GM12878 (cell line): ENCODE results near the gene CCDC110. TPM values are rescaled to one million over a fixed set of nuclear protein-coding genes. Genes with fewer than 3 reads are reported as not detected.

ENCODE experiments used
- CHD4 ChIP-seq: fragments of 200-600 bp; sonication (generic); IDR thresholded peaks from 2 replicates; pipeline ENCODE4 v1.6.1; 2016; ENCODE audit warnings: mild to moderate bottlenecking
- CREM ChIP-seq: IDR thresholded peaks from 2 replicates; pipeline ENCODE4 v1.6.1; 2014; ENCODE audit warnings: antibody characterized with exemption, low read depth
- E2F8 ChIP-seq: fragments of 450-650 bp; IDR thresholded peaks from 2 replicates; pipeline ENCODE4 v1.6.1; 2018; ENCODE audit warnings: mild to moderate bottlenecking, low read depth, moderate library complexity; ENCODE audit not compliant: partially characterized antibody
- KLF5 ChIP-seq: fragments of 450-650 bp; IDR thresholded peaks from 2 replicates; pipeline ENCODE4 v1.6.1; 2014; ENCODE audit warnings: mild to moderate bottlenecking; ENCODE audit not compliant: partially characterized antibody
- NFIC ChIP-seq: IDR thresholded peaks from 2 replicates; pipeline ENCODE4 v1.6.1; 2012; ENCODE audit warnings: low read depth, mild to moderate bottlenecking, inconsistent platforms, low read length, moderate library complexity
- PAX5 ChIP-seq: IDR thresholded peaks from 2 replicates; pipeline ENCODE4 v1.6.1; 2011; ENCODE audit warnings: low read depth, low read length, borderline replicate concordance
- RAD51 ChIP-seq: fragments of 450-650 bp; IDR thresholded peaks from 2 replicates; pipeline ENCODE4 v1.6.1; 2016; ENCODE audit warnings: moderate library complexity, mild to moderate bottlenecking, inconsistent platforms
- RB1 ChIP-seq: fragments of 450-650 bp; formaldehyde crosslinking; IDR thresholded peaks from 2 replicates; pipeline ENCODE4 v1.6.1; 2017; ENCODE audit warnings: mild to moderate bottlenecking, borderline replicate concordance
- SKIL ChIP-seq: fragments of 450-650 bp; IDR thresholded peaks from 2 replicates; pipeline ENCODE4 v1.6.1; 2017; ENCODE audit warnings: mild to moderate bottlenecking, low read depth, inconsistent platforms; ENCODE audit not compliant: poor library complexity, severe bottlenecking
- SMAD1 ChIP-seq: fragments of 450-650 bp; IDR thresholded peaks from 2 replicates; pipeline ENCODE4 v1.6.1; 2018; ENCODE audit warnings: mild to moderate bottlenecking, low read depth; ENCODE audit not compliant: partially characterized antibody
- TARDBP ChIP-seq: IDR thresholded peaks from 2 replicates; pipeline ENCODE4 v1.6.1; 2016; ENCODE audit warnings: borderline replicate concordance
- TBL1XR1 ChIP-seq: IDR thresholded peaks from 2 replicates; pipeline ENCODE4 v1.6.1; 2012; ENCODE audit warnings: low read depth, low read length, improper control_type of control experiment
- USF2 ChIP-seq: IDR thresholded peaks from 2 replicates; pipeline ENCODE4 v1.6.1; 2011; ENCODE audit warnings: low read depth, low read length, improper control_type of control experiment, borderline replicate concordance
- YBX1 ChIP-seq: fragments of 450-650 bp; IDR thresholded peaks from 2 replicates; pipeline ENCODE4 v1.6.1; 2016; ENCODE audit warnings: antibody characterized with exemption
- ZBTB11 ChIP-seq: fragments of 450-650 bp; formaldehyde crosslinking; IDR thresholded peaks from 2 replicates; pipeline ENCODE4 v1.5.0; 2022; ENCODE audit warnings: mild to moderate bottlenecking, missing genetic modification characterization
- ZNF687 ChIP-seq: fragments of 450-650 bp; IDR thresholded peaks from 2 replicates; pipeline ENCODE4 v1.6.1; 2017; ENCODE audit warnings: mild to moderate bottlenecking, moderate library complexity
- polyA plus RNA-seq, 11 experiments: library from polyadenylated mRNA; depleted of rRNA in 4 of 11; unstranded in 6 of 11; stranded (reverse) in 5 of 11; fragments of >200 nt; fragmentation: Nextera tagmentation in 4 of 11; fragmentation: Illumina TruSeq in 1 of 11; extraction: Ambion mirVana in 4 of 11; extraction: Trizol in 1 of 11; gene quantifications; 1 replicate in 1 of 11; 2 replicates in 10 of 11; pipeline versions ENCODE4 v1.2.1 to v1.2.3, GENCODE V29; 2011 to 2016; ENCODE audit warnings: inconsistent platforms in 2 of 11, missing spikeins in 2 of 11, low read depth in 1 of 11
- total RNA-seq, 4 experiments: library from RNA; depleted of rRNA in 3 of 4; stranded (reverse); fragments of >200 nt in 3 of 4; fragmentation: Illumina TruSeq in 1 of 4; extraction: Trizol in 1 of 4; gene quantifications; 2 replicates each; pipeline versions ENCODE4 v1.2.1 to v1.2.3, GENCODE V29; 2013 to 2021

Gene CCDC110
- total and polyA plus RNA-seq, 10 of the 15 experiments (the other 5 are each of a cell fraction or from before 2014, with no cell fraction given): 0.85 to 3.1 (median 2.1) TPM; not detected in 1

GRCh38 chr4:185405296-185405999, 66.1 kb downstream of the CCDC110 start (continued):
- TF ChIP-seq ZNF687 (no peak), YBX1 (no peak), SKIL (no peak), RAD51 (no peak), PAX5 (no peak), USF2 (no peak), NFIC (peak; percentile 83), CREM (peak; percentile 46; the same call in 1 of the 2 replicates), KLF5 (no peak), RB1 (no peak), SMAD1 (no peak), ZBTB11 (CRISPR knock-in tag) (no peak), E2F8 (no peak), TARDBP (no peak), CHD4 (no peak), TBL1XR1 (no peak)
